Naive thymus-derived CD4-positive, alpha-beta T cell (primary cell): ENCODE data around the gene PLXNA1. TPM values are rescaled to one million over a fixed set of nuclear protein-coding genes. Genes with fewer than 3 reads are reported as not detected.

Experiments used
- ATAC-seq: fragments of 150-1000 bp; cut with Tn5 transposase; 2 replicates; pipeline ENCODE4 v1.10.0; 2021; ENCODE audit warnings: mild to moderate bottlenecking, moderate library complexity
- CTCF ChIA-PET: fragments of 350-600 bp; sonication (Branson Sonifier 250); formaldehyde crosslinking; loops from one replicate; lab custom pipeline; 2021; ENCODE audit warnings: antibody characterized with exemption; lab: Charles Lee
- POLR2A ChIA-PET: fragments of 350-600 bp; sonication (Branson Sonifier 250); formaldehyde crosslinking; loops from one replicate; lab custom pipeline; 2021; ENCODE audit warnings: antibody characterized with exemption, inconsistent platforms; lab: Charles Lee
- DNase-seq, 9 donors: peaks; one replicate each; pipeline versions ENCODE4 v3.0.0 to v3.0.0-alpha.2; 2020 to 2022; ENCODE audit warnings: mixed read lengths in 1 of 9
- H3K27ac ChIP-seq: one replicate; pipeline ENCODE4 v1.7.0; 2013; ENCODE audit warnings: mild to moderate bottlenecking, low read depth, low read length, moderate library complexity
- H3K27me3 ChIP-seq, 2 donors: one replicate each; pipeline ENCODE4 v1.7.0; 2013; ENCODE audit warnings: low read length in 2 of 2, mild to moderate bottlenecking in 2 of 2, moderate library complexity in 2 of 2; ENCODE audit not compliant: control insufficient read depth in 2 of 2, insufficient read depth in 2 of 2
- H3K36me3 ChIP-seq, 3 experiments: 1 replicate in 2 of 3; 2 replicates in 1 of 3; pipeline ENCODE4 v1.7.0; 2013; ENCODE audit warnings: low read length in 3 of 3, mild to moderate bottlenecking in 3 of 3, moderate library complexity in 1 of 3; ENCODE audit not compliant: insufficient read depth in 3 of 3, control insufficient read depth in 2 of 3
- H3K4me1 ChIP-seq, 2 donors: one replicate each; pipeline ENCODE4 v1.7.0; 2013; ENCODE audit warnings: low read length in 2 of 2, mild to moderate bottlenecking in 2 of 2, moderate library complexity in 1 of 2; ENCODE audit not compliant: control insufficient read depth in 2 of 2, insufficient read depth in 2 of 2
- H3K4me3 ChIP-seq: 2 replicates; pipeline ENCODE4 v1.7.0; 2013; ENCODE audit warnings: mild to moderate bottlenecking, low read length
- H3K9me3 ChIP-seq, 3 experiments: 1 replicate in 2 of 3; 2 replicates in 1 of 3; pipeline ENCODE4 v1.7.0; 2013; ENCODE audit warnings: low read length in 3 of 3; ENCODE audit not compliant: control insufficient read depth in 2 of 3
- H3K27ac Mint-ChIP-seq, 9 donors: one replicate each; pipeline ENCODE4 v1.8.0; 2020 to 2022; ENCODE audit warnings: mixed read lengths in 9 of 9, mild to moderate bottlenecking in 8 of 9, moderate library complexity in 5 of 9, inconsistent platforms in 2 of 9
- H3K27me3 Mint-ChIP-seq, 5 donors: one replicate each; pipeline ENCODE4 v1.8.0; 2021 to 2022; ENCODE audit warnings: mixed read lengths in 5 of 5, mild to moderate bottlenecking in 1 of 5
- H3K36me3 Mint-ChIP-seq, 5 donors: one replicate each; pipeline ENCODE4 v1.8.0; 2020 to 2022; ENCODE audit warnings: mixed read lengths in 5 of 5, mild to moderate bottlenecking in 3 of 5, inconsistent platforms in 1 of 5
- H3K4me1 Mint-ChIP-seq, 7 donors: one replicate each; pipeline ENCODE4 v1.8.0; 2020 to 2022; ENCODE audit warnings: mixed read lengths in 7 of 7, mild to moderate bottlenecking in 3 of 7, inconsistent platforms in 1 of 7
- H3K4me3 Mint-ChIP-seq, 10 donors: one replicate each; pipeline ENCODE4 v1.8.0; 2020 to 2022; ENCODE audit warnings: mild to moderate bottlenecking in 10 of 10, mixed read lengths in 10 of 10, moderate library complexity in 6 of 10, inconsistent platforms in 2 of 10
- H3K9me3 Mint-ChIP-seq, 11 donors: one replicate each; pipeline ENCODE4 v1.8.0; 2020 to 2022; ENCODE audit warnings: mixed read lengths in 11 of 11, mild to moderate bottlenecking in 4 of 11, inconsistent platforms in 1 of 11, moderate library complexity in 1 of 11
- intact Hi-C, 2 donors: fragments of 100-400 bp; cut with micrococcal nuclease; formaldehyde crosslinking; loops; one replicate each; pipeline ENCODE4 v1.15.1; 2023
- polyA plus RNA-seq, 2 donors: library from polyadenylated mRNA; unstranded; fragments of 300-500 nt; fragmentation: Illumina TruSeq; gene quantifications; one replicate each; pipeline ENCODE4 v1.2.3, GENCODE V29; 2021
- total RNA-seq, 6 experiments: library from RNA in 5 of 6; stranded (reverse) in 5 of 6; gene quantifications; 1 replicate in 5 of 6; 2 replicates in 1 of 6; pipeline ENCODE4 v1.2.3 and lab custom pipeline; 2021 to 2026

The PLXNA1 gene
- total and polyA plus RNA-seq, 7 experiments from 2014 or later, result 0.27 to 16.8 (median 9.4) TPM

DNA sequence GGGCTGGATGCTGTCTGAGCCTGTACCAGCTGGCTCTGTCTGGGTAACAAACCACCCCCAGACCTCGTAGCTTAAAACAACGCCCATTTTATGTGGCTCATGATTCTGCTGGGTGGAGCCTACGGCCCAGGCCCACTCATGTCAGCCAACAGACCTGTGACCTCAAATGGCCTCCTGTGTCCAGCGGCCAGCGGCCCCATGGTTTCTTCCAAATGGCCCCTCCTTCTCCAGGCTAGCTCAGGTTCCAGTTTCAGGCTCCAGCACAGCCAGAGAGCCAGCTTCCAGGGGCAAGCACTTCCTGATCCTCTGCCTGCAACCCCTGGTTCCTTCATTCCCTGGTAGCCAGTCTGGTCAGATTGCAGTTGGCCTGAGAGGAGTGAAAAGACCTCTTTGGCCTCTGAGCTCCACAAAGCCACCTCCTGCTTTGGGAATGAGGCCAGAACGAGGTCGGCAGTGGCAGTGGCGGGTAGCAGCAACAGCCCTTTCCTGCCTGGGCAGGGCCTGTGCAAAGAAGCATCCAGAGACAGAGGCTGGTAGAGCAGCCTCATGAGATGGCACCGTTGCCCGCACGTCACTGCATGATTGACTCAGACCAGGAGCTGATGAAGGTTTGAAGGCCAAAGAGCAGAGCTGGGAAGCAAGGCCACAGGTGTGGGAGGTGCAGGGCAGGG lies 21.0 kb upstream of the PLXNA1 start:
- CTCF ChIA-PET, result no interaction called here
- no peak overlapping the region for H3K27ac ChIP-seq
- no peak overlapping the region for H3K4me3 ChIP-seq
- DNase-seq (no peak), ATAC-seq (no peak)
- no peaks in the 10 kb centered on the region for H3K9me3 Mint-ChIP-seq
- no peak overlapping the region for H3K4me3 Mint-ChIP-seq
- no peaks in the 10 kb centered on the region for H3K27me3 ChIP-seq
- no peaks in the 10 kb centered on the region for H3K36me3 ChIP-seq
- peaks cover 0 to 4% (median 0%) of the 10 kb centered on the region in 5 donors for H3K36me3 Mint-ChIP-seq
- no peaks in the 10 kb centered on the region for H3K4me1 ChIP-seq
- POLR2A ChIA-PET, result no interaction called here
- intact Hi-C loops, result no loop called here
- H3K27me3 Mint-ChIP-seq, result no peaks in the 10 kb centered on the region
- no peaks in the 10 kb centered on the region for H3K9me3 ChIP-seq
- H3K4me1 Mint-ChIP-seq, result peaks cover 0 to 5% (median 0%) of the 10 kb centered on the region in 7 donors
- H3K27ac Mint-ChIP-seq, result no peak overlapping the region

DNA sequence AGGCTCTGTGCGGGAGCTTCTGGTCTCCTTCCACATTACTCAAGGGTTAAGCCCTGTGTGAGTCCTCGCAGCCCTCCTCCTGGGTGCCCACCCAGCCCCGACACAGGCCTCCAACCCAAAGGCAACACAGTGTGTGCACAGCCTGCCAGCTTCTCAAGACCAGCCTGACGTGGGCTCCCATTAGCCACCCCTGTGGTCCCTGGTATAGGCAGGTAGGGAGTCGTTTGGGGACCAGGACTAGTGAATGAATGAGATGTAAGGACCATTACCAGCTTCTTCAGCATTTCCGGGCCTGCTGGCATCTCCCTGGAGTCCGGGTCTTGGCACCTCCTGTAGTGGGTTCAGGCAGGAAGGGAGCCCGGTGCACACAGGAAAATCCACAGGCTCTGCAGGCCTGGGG lies 20.2 kb upstream of the PLXNA1 start:
- DNase-seq, result no peak
- H3K9me3 Mint-ChIP-seq, result no peaks in the 10 kb centered on the region
- Histone ChIP-seq H3K4me3 (no peak overlapping the region), H3K9me3 (no peaks in the 10 kb centered on the region), H3K4me1 (no peaks in the 10 kb centered on the region), H3K36me3 (no peaks in the 10 kb centered on the region), H3K27me3 (no peaks in the 10 kb centered on the region), H3K27ac (no peak overlapping the region)
- ChIA-PET CTCF (no interaction called here), POLR2A (no interaction called here)
- peaks cover 0 to 5% (median 0%) of the 10 kb centered on the region in 7 donors for H3K4me1 Mint-ChIP-seq
- no peaks in the 10 kb centered on the region for H3K27me3 Mint-ChIP-seq
- intact Hi-C loops, result no loop called here
- ATAC-seq, result no peak
- peaks cover 0 to 4% (median 0%) of the 10 kb centered on the region in 5 donors for H3K36me3 Mint-ChIP-seq
- no peak overlapping the region for H3K27ac Mint-ChIP-seq
- H3K4me3 Mint-ChIP-seq, result no peak overlapping the region

DNA sequence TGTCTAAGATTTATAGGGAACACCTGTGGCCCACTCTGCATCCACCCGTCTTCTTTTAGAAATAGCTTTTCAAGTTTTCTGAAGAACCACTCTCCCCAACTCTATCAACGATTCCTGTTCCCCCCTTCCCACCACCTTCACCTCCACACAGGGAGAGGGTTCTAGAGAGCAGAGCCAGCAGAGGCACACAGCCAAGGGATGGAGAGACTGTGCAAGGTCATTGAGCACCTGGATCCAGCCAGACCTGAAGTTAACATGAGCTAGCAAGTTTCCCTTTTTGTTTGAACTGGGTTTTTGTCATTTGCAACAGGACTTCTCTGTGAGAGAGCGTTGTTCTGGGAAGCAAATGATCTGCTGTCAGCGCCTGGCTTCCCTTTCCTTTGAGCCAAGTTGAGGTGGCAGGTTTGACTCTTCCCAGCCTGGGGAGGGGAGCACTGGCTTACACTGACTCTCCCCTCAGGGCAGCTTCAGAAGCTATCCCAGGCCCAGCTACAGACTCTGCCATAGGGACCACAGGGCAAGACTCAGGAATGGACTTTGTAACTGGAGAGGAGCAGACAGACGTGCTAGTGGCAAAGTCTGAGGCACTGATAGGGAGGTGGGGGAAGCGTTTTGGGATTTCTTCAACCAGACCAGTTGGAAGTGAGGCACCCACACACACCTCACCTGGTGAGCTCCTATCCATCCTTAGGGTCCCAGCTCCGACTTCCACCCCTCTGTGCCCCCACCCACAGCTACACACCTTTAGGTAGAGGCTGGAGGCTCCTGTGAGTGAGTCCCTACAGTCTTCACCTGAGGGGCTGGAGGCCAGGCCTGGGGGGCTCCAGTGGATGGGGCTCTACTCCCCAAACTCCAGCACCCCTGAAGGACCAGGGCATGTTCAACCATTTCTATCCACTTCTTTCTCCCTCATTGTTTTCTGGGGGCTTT lies 19.4 kb upstream of the PLXNA1 start:
- Mint-ChIP-seq H3K27me3 (peaks cover 0 to 4% (median 0%) of the 10 kb centered on the region in 5 donors), H3K27ac (no peak overlapping the region), H3K36me3 (peaks cover 0 to 4% (median 0%) of the 10 kb centered on the region in 5 donors), H3K4me3 (no peak overlapping the region), H3K9me3 (no peaks in the 10 kb centered on the region), H3K4me1 (peaks cover 0 to 5% (median 0%) of the 10 kb centered on the region in 7 donors)
- intact Hi-C loops, result no loop called here
- no peak overlapping the region for H3K4me3 ChIP-seq
- no peaks in the 10 kb centered on the region for H3K9me3 ChIP-seq
- no peaks in the 10 kb centered on the region for H3K4me1 ChIP-seq
- H3K27me3 ChIP-seq, result no peaks in the 10 kb centered on the region
- ChIA-PET POLR2A (no interaction called here), CTCF (no interaction called here)
- no peak overlapping the region for H3K27ac ChIP-seq
- DNase-seq (no peak), ATAC-seq (no peak)
- no peaks in the 10 kb centered on the region for H3K36me3 ChIP-seq

DNA sequence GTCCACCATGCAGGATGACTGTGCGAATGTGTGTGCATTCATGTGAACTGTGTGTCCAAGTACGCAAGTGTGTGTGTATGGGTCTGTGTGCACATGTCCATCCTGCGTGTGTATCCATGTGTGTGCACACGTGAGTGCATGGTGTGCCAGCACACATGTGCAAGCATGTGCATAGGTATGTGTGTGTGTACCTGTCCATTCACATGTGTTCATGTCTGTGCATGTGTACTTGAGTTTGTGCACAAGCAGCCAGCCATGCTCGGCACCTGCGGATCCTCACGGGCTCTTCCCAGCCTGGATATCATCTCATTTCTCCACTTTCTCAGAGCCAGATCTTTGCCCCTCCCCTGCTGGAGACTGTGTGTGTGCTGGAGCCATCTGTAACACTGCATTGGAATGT lies 18.7 kb upstream of the PLXNA1 start:
- Mint-ChIP-seq H3K4me1 (peaks cover 0 to 5% (median 0%) of the 10 kb centered on the region in 7 donors), H3K4me3 (no peak overlapping the region), H3K36me3 (peaks cover 0 to 4% (median 0%) of the 10 kb centered on the region in 5 donors), H3K27me3 (peaks cover 0 to 5% (median 0%) of the 10 kb centered on the region in 5 donors), H3K9me3 (no peaks in the 10 kb centered on the region), H3K27ac (no peak overlapping the region)
- ATAC-seq, result no peak
- CTCF ChIA-PET, result no interaction called here
- intact Hi-C loops, result no loop called here
- DNase-seq, result no peak
- H3K4me3 ChIP-seq, result no peak overlapping the region
- no peaks in the 10 kb centered on the region for H3K9me3 ChIP-seq
- no peak overlapping the region for H3K27ac ChIP-seq
- no peaks in the 10 kb centered on the region for H3K27me3 ChIP-seq
- H3K4me1 ChIP-seq, result no peaks in the 10 kb centered on the region
- H3K36me3 ChIP-seq, result no peaks in the 10 kb centered on the region
- POLR2A ChIA-PET, result no interaction called here

DNA sequence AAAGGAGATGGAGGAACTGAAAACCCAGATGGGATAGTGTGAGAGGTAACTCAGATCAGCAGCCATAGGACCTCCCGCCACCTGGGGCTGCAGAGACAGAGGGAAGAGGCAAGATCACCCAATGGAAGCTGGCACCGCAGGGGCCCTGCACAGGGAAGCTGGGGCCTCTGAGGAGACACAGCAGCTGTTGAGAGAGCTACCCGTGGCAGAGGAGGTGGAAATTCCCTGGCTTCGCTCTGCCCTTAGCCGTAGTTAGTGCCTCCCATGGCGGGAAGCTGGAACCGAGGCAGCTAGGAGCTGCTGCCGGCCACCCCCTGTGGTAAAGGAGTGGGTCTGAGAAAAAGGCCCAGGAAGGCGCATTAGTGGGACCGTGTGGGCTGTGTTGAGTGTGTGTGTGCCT lies 18.0 kb upstream of the PLXNA1 start:
- CTCF ChIA-PET, result no interaction called here

DNA sequence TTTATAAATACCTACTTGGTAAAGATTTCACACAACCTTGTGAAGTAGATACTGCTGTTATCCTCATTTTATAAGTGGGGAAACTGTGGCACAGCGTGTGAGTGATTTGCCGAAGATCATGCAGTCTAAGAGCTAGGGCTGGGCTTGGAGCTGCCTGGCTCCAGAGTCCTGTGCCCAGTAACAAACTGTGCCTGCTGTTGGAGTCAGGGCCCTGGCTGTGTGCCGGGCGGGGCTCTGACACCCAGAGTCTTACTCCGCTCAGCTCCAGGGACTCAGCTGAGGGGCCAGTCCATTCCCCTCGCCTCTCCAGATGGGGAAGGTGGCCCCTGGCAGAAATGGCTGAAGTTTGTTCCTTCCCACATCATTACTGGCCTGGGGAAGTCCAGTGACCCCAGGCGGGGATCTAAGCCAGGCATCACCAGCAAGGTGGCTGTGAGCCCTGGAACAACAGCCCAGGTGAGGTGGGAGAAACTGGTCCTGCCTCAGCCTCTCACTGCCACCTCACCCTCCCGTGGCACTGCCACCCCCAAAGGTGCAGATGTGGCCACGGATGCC lies 17.3 kb upstream of the PLXNA1 start:
- Histone ChIP-seq H3K9me3 (no peaks in the 10 kb centered on the region), H3K27me3 (no peaks in the 10 kb centered on the region), H3K4me3 (no peak overlapping the region), H3K27ac (no peak overlapping the region), H3K4me1 (no peaks in the 10 kb centered on the region), H3K36me3 (no peaks in the 10 kb centered on the region)
- no peaks in the 10 kb centered on the region for H3K4me1 Mint-ChIP-seq
- no peak for DNase-seq
- ChIA-PET POLR2A (no interaction called here), CTCF (no interaction called here)
- H3K36me3 Mint-ChIP-seq, result peaks cover 0 to 4% (median 0%) of the 10 kb centered on the region in 5 donors
- H3K4me3 Mint-ChIP-seq, result no peak overlapping the region
- no peaks in the 10 kb centered on the region for H3K9me3 Mint-ChIP-seq
- intact Hi-C loops, result no loop called here
- H3K27me3 Mint-ChIP-seq, result peaks cover 0 to 6% (median 3%) of the 10 kb centered on the region in 5 donors
- no peak overlapping the region for H3K27ac Mint-ChIP-seq
- no peak for ATAC-seq

More for the DNA sequence above, 18.0 kb upstream of the PLXNA1 start:
- intact Hi-C loops, result no loop called here
- POLR2A ChIA-PET, result no interaction called here
- Mint-ChIP-seq H3K4me1 (peaks cover 0 to 5% (median 0%) of the 10 kb centered on the region in 7 donors), H3K4me3 (no peak overlapping the region), H3K9me3 (no peaks in the 10 kb centered on the region), H3K36me3 (peaks cover 0 to 4% (median 0%) of the 10 kb centered on the region in 5 donors), H3K27me3 (peaks cover 0 to 5% (median 0%) of the 10 kb centered on the region in 5 donors), H3K27ac (no peak overlapping the region)
- DNase-seq, result no peak
- no peak overlapping the region for H3K27ac ChIP-seq
- no peak for ATAC-seq
- H3K4me1 ChIP-seq, result no peaks in the 10 kb centered on the region
- H3K4me3 ChIP-seq, result no peak overlapping the region
- no peaks in the 10 kb centered on the region for H3K27me3 ChIP-seq
- H3K9me3 ChIP-seq, result no peaks in the 10 kb centered on the region
- H3K36me3 ChIP-seq, result no peaks in the 10 kb centered on the region
